Fibroblast of lung (primary cell): ENCODE results near the gene ENG.

Experiments used
- CTCF ChIP-seq, 2 donors: IDR thresholded peaks in 1 of 2; conservative IDR thresholded peaks in 1 of 2; 1 replicate in 1 of 2; 2 replicates in 1 of 2; pipeline ENCODE4 v1.5.1; 2011 to 2012; ENCODE audit warnings: low read length in 2 of 2, control low read depth in 1 of 2, inconsistent platforms in 1 of 2, low read depth in 1 of 2, mild to moderate bottlenecking in 1 of 2
- EZH2 ChIP-seq: IDR thresholded peaks from 2 replicates; pipeline ENCODE4 v1.5.1; 2012; ENCODE audit warnings: low read length, control low read depth, mild to moderate bottlenecking; ENCODE audit errors: missing control alignments

GRCh38 chr9:127850286-127850830, 4.1 kb downstream of the ENG start:
- TF ChIP-seq CTCF (conservative IDR thresholded peaks at IDR 0.05 in 1 of 2, IDR thresholded peaks at IDR 0.05 in 1 of 2; ENCODE audit: low read depth in 1 of 2, low read length in 2 of 2): no peak
- no peak for TF ChIP-seq EZH2
